Measurements from ENCODE around the gene CYGB.

- TF ChIP-seq CTCF (IDR thresholded peaks at IDR 0.05): no peak
- no peak for TF ChIP-seq POLR2A (IDR thresholded peaks at IDR 0.05)
Measured at GRCh38 chr17:76549215-76549518, 11.7 kb upstream of the CYGB start.
